Gastrocnemius medialis (tissue), 4 donors: Measurements from ENCODE around the gene NPL.

Experiments used
- CTCF ChIP-seq, 5 experiments: fragments of 450-650 bp in 3 of 5; fragments of 200-600 bp in 2 of 5; sonication (generic) in 2 of 5; IDR thresholded peaks in 4 of 5; conservative IDR thresholded peaks in 1 of 5; 1 replicate in 4 of 5; 2 replicates in 1 of 5; pipeline ENCODE4 v1.5.1; 2016 to 2019; ENCODE audit warnings: antibody characterized with exemption in 5 of 5, mild to moderate bottlenecking in 3 of 5, moderate library complexity in 3 of 5
- POLR2A ChIP-seq, 2 donors: fragments of 450-650 bp; IDR thresholded peaks; one replicate each; pipeline ENCODE4 v1.6.1; 2017; ENCODE audit warnings: antibody characterized with exemption in 2 of 2, mild to moderate bottlenecking in 2 of 2, moderate library complexity in 2 of 2

- TF ChIP-seq CTCF (IDR thresholded peaks at IDR 0.05 in 4 of 5, conservative IDR thresholded peaks at IDR 0.05 in 1 of 5), result no peak
- no peak for TF ChIP-seq POLR2A (IDR thresholded peaks at IDR 0.05)
Observed at GRCh38 chr1:182861994-182862393, 72.4 kb downstream of the NPL start.
